M059J (cell line): ENCODE results near the gene ALDH3B1. TPM values are rescaled to one million over a fixed set of nuclear protein-coding genes. Genes with fewer than 3 reads are reported as not detected.

Experiments used
- DNase-seq: peaks from one replicate; pipeline ENCODE4 v3.0.0-alpha.2; 2012; ENCODE audit warnings: low read depth
- total RNA-seq: library from RNA; depleted of rRNA; stranded (reverse); fragments of >200 nt; shearing (Covaris generic); gene quantifications from 2 replicates; pipeline ENCODE4 v1.2.3, GENCODE V29; 2014

ALDH3B1 gene
- total RNA-seq, 1 experiment from 2014 or later = 16.8 TPM

DNA sequence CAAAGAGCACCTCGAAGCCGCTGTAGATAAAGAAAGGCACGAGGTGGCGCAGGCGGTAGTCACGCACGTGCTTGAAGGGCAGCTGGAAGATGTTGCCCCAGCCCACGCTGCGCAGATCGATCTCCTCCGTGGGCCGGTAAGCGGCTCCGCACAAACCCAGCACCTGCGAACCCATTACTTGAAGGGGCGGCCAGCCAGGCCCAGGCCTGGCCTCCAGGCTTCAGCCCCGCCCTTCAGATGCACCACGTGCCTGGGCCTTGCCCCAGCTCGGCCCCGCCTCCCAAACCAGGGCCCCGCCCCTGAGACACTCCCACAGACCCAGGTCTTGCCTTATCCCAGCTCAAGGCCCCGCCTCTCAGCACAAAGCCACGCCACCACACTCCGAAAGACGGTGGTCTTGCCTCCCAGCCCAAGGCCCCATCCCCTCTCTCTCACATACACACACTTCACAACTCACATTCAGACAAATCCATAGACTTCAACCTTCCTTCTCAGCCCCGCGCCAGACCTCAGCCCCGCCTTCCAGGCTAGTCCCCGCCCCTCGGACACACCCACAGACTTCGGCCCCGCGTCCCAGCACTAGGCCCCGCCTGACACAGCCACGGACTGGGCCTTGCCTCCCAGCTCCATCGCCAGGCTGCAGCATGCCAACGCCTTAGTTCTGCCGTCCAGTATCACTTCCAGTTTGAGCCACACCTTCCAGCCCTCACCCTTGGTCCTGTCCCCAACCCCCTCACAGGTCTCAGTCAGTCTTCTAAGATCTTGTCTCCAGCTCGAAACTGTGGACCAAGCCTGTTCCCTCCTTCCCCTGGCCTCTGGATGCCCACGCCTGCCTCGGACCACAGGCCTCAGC is 13.3 kb upstream of the ALDH3B1 start:
- DNase-seq = no peak

GRCh38 chr11:67997475-67997921 is 12.6 kb upstream of the ALDH3B1 start:
- DNase-seq = no peak

GRCh38 chr11:67998150-67999045 is 11.7 kb upstream of the ALDH3B1 start:
- no peak for DNase-seq

GRCh38 chr11:67999201-67999629 is 10.9 kb upstream of the ALDH3B1 start:
- DNase-seq = no peak

DNA sequence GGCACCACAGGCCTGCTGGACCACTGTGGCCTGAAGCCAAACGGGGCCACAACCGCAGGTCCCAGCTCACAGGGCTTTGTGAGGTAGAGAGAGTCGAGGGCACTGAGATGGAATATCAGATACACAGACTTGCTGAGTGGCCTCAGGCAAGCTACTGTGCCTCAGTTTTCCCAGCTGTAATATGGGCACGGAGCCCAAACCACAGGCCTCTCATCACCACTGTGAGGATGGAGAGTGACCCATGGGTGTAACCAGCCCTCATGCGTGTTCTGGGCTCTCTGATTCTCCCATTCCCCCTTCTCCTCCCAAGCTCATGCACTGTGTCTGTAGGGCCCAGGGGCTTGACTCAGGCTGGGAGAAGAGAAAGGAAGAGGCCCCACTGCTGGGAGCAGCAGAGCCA is 10.4 kb upstream of the ALDH3B1 start:
- no peak for DNase-seq

- no peak for DNase-seq
Observed at GRCh38 chr11:68002575-68002937, 7.6 kb upstream of the ALDH3B1 start.

DNA sequence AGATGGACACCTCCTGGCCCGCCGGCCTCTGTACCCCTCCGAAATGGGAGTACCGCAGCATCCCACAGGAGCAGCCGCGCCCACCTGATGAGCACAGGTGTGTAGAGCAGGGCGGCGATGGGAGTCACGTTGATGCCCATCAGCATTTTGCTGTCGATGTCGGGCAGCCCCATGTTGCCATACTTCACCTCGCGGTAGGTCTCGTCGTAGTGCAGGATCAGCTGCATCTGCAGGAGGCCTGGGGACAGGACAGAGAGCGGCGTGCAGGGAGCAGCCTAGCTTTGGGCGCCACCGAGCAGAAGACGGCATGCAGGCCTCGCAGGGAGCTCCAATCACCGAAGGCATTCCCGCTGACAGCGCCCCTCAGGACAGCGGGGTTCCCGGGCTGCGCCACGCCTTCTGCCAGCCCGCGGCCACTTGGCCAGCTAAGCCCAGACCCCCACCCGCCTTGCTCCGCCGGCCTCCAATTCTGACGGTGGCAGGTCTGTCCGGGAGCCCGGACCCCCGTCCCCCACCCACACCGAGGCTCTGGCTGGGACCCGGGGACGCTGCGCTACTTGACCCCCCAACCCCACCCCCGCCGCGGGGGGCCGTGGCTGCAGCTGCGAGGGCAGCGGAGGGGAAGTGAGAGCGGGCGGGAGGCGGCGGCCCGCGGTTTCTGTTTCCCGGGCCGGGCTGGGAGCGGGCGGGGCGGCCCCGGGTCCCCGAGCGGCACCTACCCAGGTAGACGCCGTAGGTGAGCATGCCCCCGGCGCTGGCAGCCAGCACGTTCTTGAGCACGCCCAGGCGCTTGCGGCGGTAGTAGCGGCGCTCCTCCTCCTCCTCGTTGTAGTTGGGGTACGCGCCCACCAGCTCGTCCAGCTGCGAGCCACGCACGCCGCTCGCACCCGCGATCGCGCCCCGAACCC is 6.9 kb upstream of the ALDH3B1 start:
- no peak for DNase-seq

GRCh38 chr11:68003846-68004550 is 6.1 kb upstream of the ALDH3B1 start, which contains the start of gene UNC93B1:
Gene UNC93B1, minus strand, starts transcription at chr11:68004097. Its CDS starts 54 bp downstream, at chr11:68004043.
- DNase-seq = peak; percentile 85

- no peak for DNase-seq
Observed at GRCh38 chr11:68004551-68005335, 5.4 kb upstream of the ALDH3B1 start.

DNA sequence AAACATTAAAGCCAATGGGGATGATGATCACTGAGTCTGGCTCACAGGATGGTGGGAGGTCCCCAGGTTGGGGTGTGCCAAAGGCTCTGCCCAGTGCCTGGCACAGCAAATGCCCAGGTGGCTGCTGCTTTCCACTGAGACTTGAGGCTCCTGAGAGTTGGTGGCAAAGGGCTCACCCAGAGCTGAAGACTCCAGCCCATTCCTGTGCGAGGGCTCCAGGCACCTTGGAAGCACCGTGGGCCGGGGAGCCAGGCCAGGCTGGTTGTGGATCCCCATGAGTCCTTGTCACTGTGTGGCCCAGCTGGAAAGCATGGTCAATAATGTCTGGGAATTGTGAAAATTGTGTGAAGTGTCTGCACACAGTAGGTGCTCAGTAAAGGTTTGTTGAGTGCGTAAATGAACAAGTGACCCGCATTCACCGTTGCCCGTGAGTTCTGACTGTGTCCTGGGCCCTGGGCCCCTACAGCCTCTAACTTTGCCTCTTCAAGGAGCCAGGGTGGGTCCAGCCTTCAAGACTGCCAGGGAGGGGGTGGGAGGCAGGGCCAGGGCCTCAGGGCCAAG is 3.4 kb upstream of the ALDH3B1 start:
- no peak for DNase-seq

DNA sequence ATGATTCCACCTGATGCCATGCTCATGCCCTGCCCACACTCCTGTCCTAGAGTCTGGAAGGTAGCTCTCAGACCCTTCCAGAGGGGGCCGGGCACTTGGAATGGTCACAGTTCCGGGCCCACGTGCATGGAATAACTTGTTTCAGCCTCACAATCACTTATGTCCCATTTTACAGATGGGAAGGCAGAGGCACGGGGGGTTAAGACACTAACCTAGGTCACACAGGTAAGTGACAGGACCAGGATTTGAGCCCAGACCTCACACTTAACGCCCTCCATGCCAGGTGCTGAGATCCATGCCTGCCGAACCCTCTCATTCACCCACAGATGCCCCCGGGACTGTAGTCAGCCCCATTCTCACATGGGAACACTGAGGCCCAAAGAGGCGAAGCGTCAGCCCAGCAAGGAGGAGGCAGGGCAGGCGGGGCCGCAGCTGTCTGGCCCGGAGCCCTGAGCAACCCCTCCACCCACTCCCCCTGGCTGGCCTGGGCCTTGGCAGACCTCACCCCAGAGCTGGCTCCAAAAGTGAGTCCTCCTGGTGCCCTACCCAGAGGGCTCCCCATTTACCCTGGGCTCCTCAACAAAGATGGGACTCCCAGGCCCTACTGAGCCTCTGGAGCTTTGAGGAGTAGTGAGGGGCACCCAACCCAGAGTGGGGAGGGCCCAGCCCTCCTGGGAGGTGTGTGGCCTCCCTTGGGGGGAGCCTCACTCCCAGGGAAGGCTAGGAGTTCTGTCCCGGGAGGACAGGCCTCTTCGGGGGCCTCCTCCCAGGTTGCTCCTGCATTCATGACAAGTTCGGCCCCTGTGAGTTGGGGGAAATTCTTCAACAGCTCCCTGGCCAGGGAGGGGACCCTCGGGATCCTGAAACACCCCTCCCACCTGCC is 2.4 kb upstream of the ALDH3B1 start:
- no peak for DNase-seq

DNA sequence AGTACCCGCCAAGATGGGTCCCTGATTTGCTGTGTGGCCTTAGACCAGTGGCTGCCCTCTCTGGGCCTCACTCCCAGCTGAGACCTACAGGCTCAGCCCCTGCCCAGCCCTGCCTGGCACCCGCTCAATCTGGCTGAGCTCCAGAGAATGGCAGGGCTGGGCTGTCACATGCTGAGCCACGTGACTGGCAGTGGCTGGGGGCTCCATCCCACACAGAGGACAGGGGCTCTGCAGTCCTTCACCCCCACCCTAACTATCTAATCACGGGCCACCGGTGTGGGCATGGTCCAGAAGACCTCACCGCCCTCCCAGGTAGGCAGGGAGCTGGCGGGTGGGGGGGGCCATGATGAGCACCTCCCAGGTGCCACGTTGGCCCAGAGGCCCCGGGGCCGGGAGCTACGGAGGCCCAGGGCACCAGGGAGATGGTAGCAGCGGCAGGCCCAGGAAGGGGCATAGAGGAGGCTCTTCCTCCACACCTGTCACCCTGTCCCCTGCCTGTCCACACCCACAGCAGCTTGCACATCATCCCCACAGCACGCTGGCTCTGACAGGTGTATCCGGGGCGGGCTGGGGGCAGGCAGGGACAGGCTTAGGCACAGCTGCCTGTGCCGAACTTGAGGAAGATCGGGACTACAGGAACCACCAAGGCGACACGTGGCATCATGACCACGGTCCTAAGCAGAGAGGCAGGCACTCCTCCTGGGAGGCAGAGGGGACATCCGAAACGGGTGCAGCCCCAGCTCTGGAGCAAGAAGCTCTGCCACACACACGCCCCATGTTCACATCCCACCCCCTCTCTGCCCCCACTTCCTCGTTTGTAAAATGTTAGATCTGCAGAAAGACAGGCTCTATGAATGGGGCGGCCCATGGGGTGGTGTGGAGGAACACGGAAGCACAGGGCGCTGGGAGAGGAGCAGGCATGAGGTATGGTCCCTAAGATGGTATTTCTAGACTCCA is 1.5 kb upstream of the ALDH3B1 start:
- DNase-seq = no peak

- DNase-seq = peak; percentile 75
Observed at GRCh38 chr11:68009391-68010089, 587 bp upstream of the ALDH3B1 start.

- DNase-seq = no peak
Observed at GRCh38 chr11:68011051-68011943, 1.2 kb downstream of the ALDH3B1 start.

GRCh38 chr11:68012044-68012842 is 2.1 kb downstream of the ALDH3B1 start:
- no peak for DNase-seq
